Measurements from ENCODE around the gene ZNF148. TPM values are rescaled to one million over a fixed set of nuclear protein-coding genes. Genes with fewer than 3 reads are reported as not detected.

The ZNF148 gene
- total RNA-seq, 1 donor from 2014 or later: 57.6 TPM

- DNase-seq (no peak), ATAC-seq (ENCODE audit: low read depth) (no peak)
- TF ChIP-seq CTCF (IDR thresholded peaks at IDR 0.05): no peak
- Mint-ChIP-seq H3K27ac (no peak overlapping the region), H3K4me1 (peaks cover 6% of the 10 kb centered on the region), H3K27me3 (peaks cover 6% of the 10 kb centered on the region), H3K36me3 (ENCODE audit: low read depth) (no peaks in the 10 kb centered on the region), H3K4me3 (no peak overlapping the region), H3K9me3 (no peaks in the 10 kb centered on the region)
- intact Hi-C loops (cut with micrococcal nuclease): no loop called here
- CTCF ChIA-PET: no interaction called here
- POLR2A ChIA-PET: no interaction called here
Measured at GRCh38 chr3:125219261-125219701, 155.8 kb downstream of the ZNF148 start.

- POLR2A ChIA-PET: no interaction called here
- no peaks in the 10 kb centered on the region for H3K9me3 Mint-ChIP-seq
- no peaks in the 10 kb centered on the region for H3K36me3 Mint-ChIP-seq (ENCODE audit: low read depth)
- H3K4me1 Mint-ChIP-seq: peaks cover 9% of the 10 kb centered on the region
- no peak overlapping the region for H3K4me3 Mint-ChIP-seq
- ATAC-seq (ENCODE audit: low read depth) (no peak), DNase-seq (no peak)
- intact Hi-C loops (cut with micrococcal nuclease): loop anchor here (5.0 kb wide), 1 partner anchor 157 kb away; the partner anchor contains the start of gene HEG1
- no peak for TF ChIP-seq CTCF (IDR thresholded peaks at IDR 0.05)
- no peak overlapping the region for H3K27ac Mint-ChIP-seq
- peaks cover 29% of the 10 kb centered on the region for H3K27me3 Mint-ChIP-seq
- CTCF ChIA-PET: no interaction called here
Measured at GRCh38 chr3:125214738-125215137, 160.4 kb downstream of the ZNF148 start.

GRCh38 chr3:125213946-125214542, 161.1 kb downstream of the ZNF148 start:
- H3K4me1 Mint-ChIP-seq: peaks cover 9% of the 10 kb centered on the region
- intact Hi-C loops (cut with micrococcal nuclease): loop anchor here (5.0 kb wide), 1 partner anchor 157 kb away; the partner anchor contains the start of gene HEG1
- H3K4me3 Mint-ChIP-seq: no peak overlapping the region
- H3K27ac Mint-ChIP-seq: no peak overlapping the region
- CTCF ChIA-PET: no interaction called here
- H3K9me3 Mint-ChIP-seq: no peaks in the 10 kb centered on the region
- ATAC-seq (ENCODE audit: low read depth): no peak
- peaks cover 33% of the 10 kb centered on the region for H3K27me3 Mint-ChIP-seq
- POLR2A ChIA-PET: no interaction called here
- no peak for TF ChIP-seq CTCF (IDR thresholded peaks at IDR 0.05)
- DNase-seq: no peak
- no peaks in the 10 kb centered on the region for H3K36me3 Mint-ChIP-seq (ENCODE audit: low read depth)

GRCh38 chr3:125213364-125213755, 161.8 kb downstream of the ZNF148 start:
- DNase-seq (no peak), ATAC-seq (ENCODE audit: low read depth) (no peak)
- no peak overlapping the region for H3K4me3 Mint-ChIP-seq
- H3K27me3 Mint-ChIP-seq: peaks cover 33% of the 10 kb centered on the region
- no peak overlapping the region for H3K27ac Mint-ChIP-seq
- intact Hi-C loops (cut with micrococcal nuclease): loop anchor here (5.0 kb wide), 1 partner anchor 156 kb away; the partner anchor contains the start of gene HEG1
- ChIA-PET POLR2A (no interaction called here), CTCF (no interaction called here)
- H3K9me3 Mint-ChIP-seq: no peaks in the 10 kb centered on the region
- H3K36me3 Mint-ChIP-seq (ENCODE audit: low read depth): no peaks in the 10 kb centered on the region
- no peak for TF ChIP-seq CTCF (IDR thresholded peaks at IDR 0.05)
- H3K4me1 Mint-ChIP-seq: peaks cover 9% of the 10 kb centered on the region

GRCh38 chr3:125212509-125213363, 162.4 kb downstream of the ZNF148 start, which contains the start of gene SLC12A8:
TSS of gene SLC12A8 (minus strand) at chr3:125212748. CDS start at chr3:125211349, 1,399 bp downstream.
- no peak for DNase-seq
- intact Hi-C loops (cut with micrococcal nuclease): loop anchor here (5.0 kb wide), 1 partner anchor 155 kb away; the partner anchor contains the start of gene HEG1
- no peaks in the 10 kb centered on the region for H3K36me3 Mint-ChIP-seq (ENCODE audit: low read depth)
- peak within 1 kb of the TSS; percentile 57 for H3K4me3 Mint-ChIP-seq
- H3K27ac Mint-ChIP-seq: no peak within 1 kb of the TSS
- CTCF ChIA-PET: no interaction called here
- H3K4me1 Mint-ChIP-seq: peaks cover 9% of the 10 kb centered on the region
- H3K9me3 Mint-ChIP-seq: no peaks in the 10 kb centered on the region
- no peak for TF ChIP-seq CTCF (IDR thresholded peaks at IDR 0.05)
- no peak for ATAC-seq (ENCODE audit: low read depth)
- H3K27me3 Mint-ChIP-seq: peaks cover 33% of the 10 kb centered on the region
- POLR2A ChIA-PET: no interaction called here

Data from activated B cell treated with CpG ODN at 0.5 μM for 24 hours (primary cell).